ENCODE data around the gene SLC16A12.

DNA sequence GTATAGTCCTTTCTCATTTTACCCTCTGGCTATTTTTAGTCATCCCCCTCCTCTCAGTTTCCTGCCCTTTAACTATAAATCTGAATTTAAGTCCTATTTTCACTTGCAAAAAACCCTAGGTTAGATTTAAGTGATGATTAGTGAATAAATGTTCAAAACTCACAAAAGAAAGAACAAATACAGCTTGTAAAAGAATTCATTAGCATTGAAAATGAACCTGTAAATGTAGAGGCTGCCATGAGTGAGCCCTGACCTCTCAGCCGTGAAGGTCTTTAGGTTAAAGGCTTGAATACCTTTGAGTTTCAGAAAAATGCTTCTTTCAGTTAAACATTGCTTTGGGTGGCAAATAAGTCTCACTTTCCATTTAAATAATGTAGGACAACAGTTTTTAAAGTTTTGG lies 2.0 kb upstream of the SLC16A12 start:
- TF ChIP-seq, protein P1, sequence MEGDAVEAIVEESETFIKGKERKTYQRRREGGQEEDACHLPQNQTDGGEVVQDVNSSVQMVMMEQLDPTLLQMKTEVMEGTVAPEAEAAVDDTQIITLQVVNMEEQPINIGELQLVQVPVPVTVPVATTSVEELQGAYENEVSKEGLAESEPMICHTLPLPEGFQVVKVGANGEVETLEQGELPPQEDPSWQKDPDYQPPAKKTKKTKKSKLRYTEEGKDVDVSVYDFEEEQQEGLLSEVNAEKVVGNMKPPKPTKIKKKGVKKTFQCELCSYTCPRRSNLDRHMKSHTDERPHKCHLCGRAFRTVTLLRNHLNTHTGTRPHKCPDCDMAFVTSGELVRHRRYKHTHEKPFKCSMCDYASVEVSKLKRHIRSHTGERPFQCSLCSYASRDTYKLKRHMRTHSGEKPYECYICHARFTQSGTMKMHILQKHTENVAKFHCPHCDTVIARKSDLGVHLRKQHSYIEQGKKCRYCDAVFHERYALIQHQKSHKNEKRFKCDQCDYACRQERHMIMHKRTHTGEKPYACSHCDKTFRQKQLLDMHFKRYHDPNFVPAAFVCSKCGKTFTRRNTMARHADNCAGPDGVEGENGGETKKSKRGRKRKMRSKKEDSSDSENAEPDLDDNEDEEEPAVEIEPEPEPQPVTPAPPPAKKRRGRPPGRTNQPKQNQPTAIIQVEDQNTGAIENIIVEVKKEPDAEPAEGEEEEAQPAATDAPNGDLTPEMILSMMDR (optimal IDR thresholded peaks at IDR 0.05 in 1 of 3, IDR thresholded peaks at IDR 0.05 in 1 of 3, conservative IDR thresholded peaks at IDR 0.05 in 1 of 3; ENCODE audit: extremely low read depth in 1 of 3, insufficient read depth in 2 of 3, low read length in 3 of 3) = no peak
- no peak for TF ChIP-seq EZH2 (IDR thresholded peaks at IDR 0.05; ENCODE audit: low read length)

Data from keratinocyte (primary cell).